Adipose tissue (tissue), 3 donors: ENCODE measurements around the gene GRPEL2. TPM values are rescaled to one million over a fixed set of nuclear protein-coding genes. Genes with fewer than 3 reads are reported as not detected.
"Not testable (repeated sequence)": the region's sequence is repeated elsewhere in the genome, so short reads cannot be mapped to it uniquely, and the experiment has no call there.

Source experiments
- H3K27ac ChIP-seq: one replicate; pipeline ENCODE4 v1.5.1; 2013; ENCODE audit warnings: low read depth, low read length
- WGBS, 3 donors: extraction: QIAGEN DNeasy Blood & Tissue Kit; methylation state at CpG; one replicate each; pipeline ENCODE4 v1.1.7; 2013; 5-methylcytosine and 5-hydroxymethylcytosine counted together
- polyA plus RNA-seq, 3 donors: library from polyadenylated mRNA; stranded (reverse); fragments of 200-250 nt; gene quantifications; one replicate each; pipeline ENCODE4 v1.2.3, GENCODE V29; 2013
- donor health status: healthy with polysubstance abuse.
- donor health status: Bipolar disorder and iron deficiency.
- donor health status: healthy.

GRPEL2 gene
- polyA plus RNA-seq, 3 donors: 2.8 to 6.0 (median 5.2) TPM

DNA sequence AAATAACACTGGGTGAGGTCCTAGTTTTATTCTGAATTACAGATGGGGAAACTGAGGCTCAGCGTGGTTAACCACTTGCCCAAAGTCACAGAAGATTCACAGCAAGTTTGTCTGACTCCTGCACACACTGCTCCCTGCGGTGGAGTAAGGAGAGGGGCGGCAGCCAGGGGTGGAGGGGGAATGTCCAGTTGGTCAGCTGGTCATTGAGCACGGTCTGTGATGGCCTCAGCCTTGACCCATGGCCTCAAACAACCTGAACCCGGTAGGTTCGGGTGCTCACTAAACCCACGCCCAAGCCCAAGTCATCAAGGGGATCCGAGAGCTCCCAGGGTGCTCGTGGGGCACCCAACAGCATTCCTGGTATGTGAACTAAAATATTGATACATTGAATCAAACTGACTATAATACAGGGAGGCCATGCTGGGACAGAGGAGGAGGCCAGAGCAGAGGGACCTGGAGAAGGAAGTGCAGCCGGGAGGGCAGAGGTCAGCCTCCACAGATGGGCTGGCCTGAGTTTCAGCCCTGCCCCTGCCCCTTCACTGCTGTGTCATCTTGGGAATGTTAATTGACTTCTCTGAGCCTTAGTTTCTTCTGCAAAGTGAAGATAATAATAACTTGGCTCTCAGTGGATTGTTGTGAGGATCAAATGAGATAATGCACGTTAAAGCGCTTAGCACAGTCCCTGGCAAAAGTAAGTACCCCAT, 37.4 kb downstream of the GRPEL2 start:
- WGBS, 3 donors: 81 to 85% (median 83%) methylated on average over 12 of the region's 12 CpGs
- H3K27ac ChIP-seq: no peak overlapping the region

- H3K27ac ChIP-seq: no peak overlapping the region
- WGBS, 3 donors: 73 to 79% (median 77%) methylated on average over 9 of the region's 9 CpGs
Observed at GRCh38 chr5:149383399-149383798, 38.1 kb downstream of the GRPEL2 start.

GRCh38 chr5:149386166-149386565, 40.9 kb downstream of the GRPEL2 start:
- 73 to 83% (median 78%) methylated on average over 5 of the region's 5 CpGs for WGBS, 3 donors
- H3K27ac ChIP-seq: no peak overlapping the region

DNA sequence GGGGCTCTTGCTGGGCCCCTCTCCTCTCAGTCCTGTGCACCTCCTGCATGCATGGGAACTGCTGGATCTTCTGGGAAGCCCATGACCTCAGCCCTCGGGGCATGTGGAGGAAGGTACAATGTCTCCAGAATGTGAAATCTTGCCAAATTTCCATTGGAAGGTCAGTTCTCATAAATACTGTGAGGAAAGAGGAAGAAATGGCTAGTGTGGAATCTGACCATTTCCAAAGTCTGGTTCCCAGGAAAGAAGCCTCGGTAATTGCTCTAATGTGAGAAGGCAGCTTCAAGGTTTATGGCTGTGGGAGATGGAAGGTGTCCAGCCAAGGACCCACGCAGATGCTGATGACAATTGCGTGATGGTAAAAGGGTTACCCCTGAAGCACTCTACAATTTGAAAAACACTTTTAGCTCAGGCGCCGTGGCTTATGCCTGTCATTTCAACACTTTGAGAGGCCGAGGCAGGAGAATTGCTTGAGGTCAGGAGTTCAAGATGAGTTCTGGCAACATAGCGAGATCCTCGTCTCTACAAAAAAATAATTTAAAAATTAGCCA, 41.9 kb downstream of the GRPEL2 start:
- WGBS, 3 donors: 53 to 75% (median 60%) methylated on average over 9 of the region's 9 CpGs

GRCh38 chr5:149387982-149388381, 42.7 kb downstream of the GRPEL2 start:
- WGBS, 3 donors: 45 to 81% (median 72%) methylated on average over 1 of the region's 1 CpG
- no peak overlapping the region for H3K27ac ChIP-seq

More for the DNA sequence above, 41.9 kb downstream of the GRPEL2 start:
- H3K27ac ChIP-seq: no peak overlapping the region

- no peak overlapping the region for H3K27ac ChIP-seq
- WGBS, 3 donors: 74 to 83% (median 79%) methylated on average over 7 of the region's 7 CpGs
Observed at GRCh38 chr5:149388498-149389190, 43.3 kb downstream of the GRPEL2 start.

DNA sequence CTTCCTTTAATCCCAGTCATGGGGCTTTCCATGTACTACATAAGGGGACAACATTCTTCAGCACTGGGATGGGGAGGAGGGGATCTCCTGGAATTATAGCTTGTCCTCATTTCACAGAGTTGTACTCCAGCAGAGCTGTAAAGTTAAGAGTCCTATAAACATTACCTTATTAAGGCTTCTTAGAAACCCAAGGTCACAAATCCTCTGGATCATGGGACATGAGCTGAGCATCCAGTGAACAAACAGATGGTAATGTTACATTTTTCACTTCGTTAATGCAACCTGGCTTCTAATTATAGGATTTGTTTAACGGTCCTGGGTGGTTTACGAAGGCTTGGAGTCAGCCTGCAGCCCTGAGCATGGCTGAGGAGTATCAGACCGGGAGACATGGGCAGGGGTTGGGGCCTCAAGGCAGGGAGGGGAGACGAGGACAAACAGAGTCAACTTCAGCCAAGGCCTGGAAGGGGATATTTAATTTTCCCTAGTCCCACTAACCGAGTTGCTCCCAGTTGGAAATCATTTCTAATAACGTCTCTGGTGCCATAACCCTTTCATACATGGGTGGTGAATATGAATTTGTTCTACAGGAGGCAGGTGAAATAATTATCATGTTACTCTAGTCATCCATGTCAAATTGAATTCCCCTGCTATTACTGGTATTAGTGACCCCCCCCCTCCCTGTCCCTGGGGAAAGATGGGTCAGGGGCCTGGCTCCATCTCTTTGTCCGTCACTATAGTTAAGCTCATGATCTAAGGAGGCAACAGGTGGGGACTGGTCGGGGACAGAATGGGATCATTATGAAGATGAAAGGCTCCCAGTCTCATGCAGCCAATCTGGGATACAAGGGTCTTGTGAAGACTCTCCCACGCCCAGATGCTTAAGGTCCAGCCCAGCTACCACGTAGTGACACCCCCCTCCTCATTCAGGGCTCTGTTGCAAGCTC, 44.5 kb downstream of the GRPEL2 start:
- WGBS, 3 donors: 70 to 87% (median 86%) methylated on average over 11 of the region's 11 CpGs
- H3K27ac ChIP-seq: no peak overlapping the region

GRCh38 chr5:149391076-149391475, 45.8 kb downstream of the GRPEL2 start:
- 87 to 93% (median 92%) methylated on average over 6 of the region's 6 CpGs for WGBS, 3 donors
- not testable (repeated sequence) for H3K27ac ChIP-seq

DNA sequence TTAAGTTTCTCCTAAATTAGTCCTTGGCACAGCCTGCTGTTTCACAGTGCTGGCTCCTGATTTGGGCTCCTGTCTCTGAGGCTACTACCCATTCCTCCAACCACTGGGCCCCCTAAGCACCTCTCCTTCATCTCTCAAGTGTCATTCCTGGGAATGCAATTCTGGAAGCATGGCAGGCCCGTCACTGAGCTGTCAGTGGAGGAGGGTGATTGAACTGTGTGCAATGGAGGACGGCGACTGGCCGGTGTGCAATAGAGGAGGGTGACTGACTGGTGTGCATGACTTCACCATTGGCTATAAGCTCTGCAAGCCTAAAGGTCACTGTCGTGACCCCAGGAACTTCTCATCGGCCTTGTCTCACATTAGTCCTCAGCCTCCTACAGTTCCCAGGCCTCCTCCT, 46.2 kb downstream of the GRPEL2 start:
- WGBS, 3 donors: 86 to 90% (median 86%) methylated on average over 6 of the region's 6 CpGs
- no peak overlapping the region for H3K27ac ChIP-seq

- H3K27ac ChIP-seq: no peak overlapping the region
- WGBS, 3 donors: 85 to 93% (median 88%) methylated on average over 19 of the region's 19 CpGs
Observed at GRCh38 chr5:149392718-149393117, 47.4 kb downstream of the GRPEL2 start.

DNA sequence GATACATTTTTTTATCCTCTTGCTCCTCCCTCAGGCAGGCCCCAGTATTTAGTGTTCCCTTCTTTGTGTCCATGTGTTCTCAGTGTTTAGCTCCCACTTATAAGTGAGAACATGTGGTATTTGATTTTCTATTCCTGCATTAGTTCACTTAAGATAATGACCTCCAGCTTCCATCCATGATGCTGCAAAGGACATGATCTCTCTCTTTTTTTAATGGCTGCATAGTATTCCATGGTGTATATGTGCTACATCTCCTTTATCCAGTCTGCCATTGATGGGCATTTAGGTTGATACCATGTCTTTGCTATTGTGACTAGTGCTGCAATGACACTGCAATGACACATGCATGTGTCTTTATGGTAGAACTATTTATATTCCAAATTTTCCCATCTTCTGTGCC, 49.7 kb downstream of the GRPEL2 start:
- H3K27ac ChIP-seq: not testable (repeated sequence)

DNA sequence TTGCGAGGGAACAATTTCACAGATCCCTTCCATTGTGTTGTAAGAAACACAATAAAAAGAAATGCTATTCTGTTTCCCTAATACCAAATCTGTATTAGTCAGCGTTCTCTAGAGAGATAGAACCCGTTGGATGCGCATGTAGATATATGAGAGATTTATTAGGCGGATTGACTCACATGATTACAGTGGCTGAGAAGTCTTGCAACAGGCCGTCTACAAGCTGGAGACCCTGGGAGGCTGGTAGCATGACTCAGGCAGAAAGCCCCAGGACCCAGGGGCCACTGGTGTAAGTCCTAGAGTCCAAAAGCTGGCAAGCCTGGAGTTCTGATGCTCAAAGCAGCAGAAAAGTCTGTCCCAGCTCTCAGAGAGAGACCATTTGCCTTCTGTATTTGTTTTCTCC, 52.2 kb downstream of the GRPEL2 start:
- 66 to 82% (median 72%) methylated on average over 6 of the region's 6 CpGs for WGBS, 3 donors
- H3K27ac ChIP-seq: no peak overlapping the region

DNA sequence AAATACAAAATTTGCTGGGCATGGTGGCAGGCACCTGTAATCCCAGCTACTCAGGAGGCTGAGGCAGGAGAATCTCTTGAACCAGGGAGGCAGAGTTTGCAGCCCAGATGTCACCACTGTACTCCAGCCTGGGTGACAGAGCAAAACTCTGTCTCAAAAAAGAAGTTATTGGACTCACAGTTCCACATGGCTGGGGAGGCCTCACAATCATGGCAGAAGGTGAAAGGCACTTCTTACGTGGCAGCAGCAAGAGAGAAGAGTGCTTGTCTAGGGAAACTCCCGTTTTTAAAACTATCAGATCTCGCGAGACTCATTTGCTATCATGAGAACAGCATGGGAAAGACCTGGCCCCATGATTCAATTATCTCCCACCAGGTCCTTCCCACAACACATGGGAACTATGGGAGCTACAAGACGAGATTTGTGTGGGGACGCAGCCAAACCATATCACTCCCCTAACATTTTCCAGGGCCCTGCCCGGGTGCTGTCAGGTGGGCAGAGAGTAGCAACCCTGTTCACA, 53.5 kb downstream of the GRPEL2 start:
- 80 to 86% (median 84%) methylated on average over 7 of the region's 7 CpGs for WGBS, 3 donors
- H3K27ac ChIP-seq: not testable (repeated sequence)

GRCh38 chr5:149399775-149400174, 54.5 kb downstream of the GRPEL2 start:
- no peak overlapping the region for H3K27ac ChIP-seq

DNA sequence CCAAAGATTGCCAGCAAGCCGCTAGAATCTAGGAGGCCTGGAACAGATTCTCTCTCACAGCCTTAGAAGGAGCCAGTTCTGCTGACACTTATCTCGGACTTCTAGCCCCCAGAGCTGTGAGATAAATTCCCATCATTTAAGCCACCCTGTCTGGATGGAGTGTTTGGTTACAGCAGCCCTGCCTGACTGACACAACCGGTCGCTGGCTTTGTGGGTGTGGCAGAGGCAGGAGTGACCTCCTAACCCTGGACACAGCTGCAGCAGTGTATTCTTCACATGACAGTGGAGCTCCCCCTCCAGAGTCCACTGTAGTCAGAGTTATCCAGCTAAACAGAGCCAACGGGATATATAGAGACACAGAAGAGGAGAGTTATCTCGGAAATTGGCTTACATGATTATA, 55.0 kb downstream of the GRPEL2 start:
- no peak overlapping the region for H3K27ac ChIP-seq
- 63 to 76% (median 70%) methylated on average over 6 of the region's 6 CpGs for WGBS, 3 donors

DNA sequence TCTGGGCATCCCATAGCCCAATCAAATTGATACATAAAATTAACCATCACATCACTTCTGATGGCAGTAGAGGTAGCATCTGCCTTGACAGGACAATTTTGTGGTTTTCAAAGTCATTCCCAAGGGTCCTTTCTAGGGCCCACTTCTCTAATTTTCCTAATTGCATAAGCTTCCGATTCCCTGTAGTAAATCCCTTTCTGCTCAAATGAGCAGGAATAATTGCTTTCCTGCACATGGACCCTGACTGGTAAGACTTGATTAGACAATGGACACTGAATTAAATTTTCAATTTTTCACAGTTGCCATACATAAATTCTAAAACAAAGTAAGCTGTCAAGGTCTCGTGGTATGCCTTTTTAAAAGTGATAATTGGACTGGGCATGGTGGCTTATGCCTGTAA, 55.8 kb downstream of the GRPEL2 start:
- no peak overlapping the region for H3K27ac ChIP-seq
- 86 to 90% (median 90%) methylated on average over 2 of the region's 2 CpGs for WGBS, 3 donors

- no peak overlapping the region for H3K27ac ChIP-seq
- WGBS, 3 donors: 92 to 99% (median 94%) methylated on average over 3 of the region's 3 CpGs
Observed at GRCh38 chr5:149402291-149402690, 57.0 kb downstream of the GRPEL2 start.
